Mesendoderm (in vitro differentiated cells): ENCODE measurements around the gene DERL3.

ENCODE experiments used
- DNase-seq: peaks from one replicate; pipeline ENCODE4 v3.0.0; 2013
- H2AK5ac ChIP-seq: 2 replicates; pipeline ENCODE4 v1.6.1; 2013; ENCODE audit warnings: low read length, inconsistent platforms
- H2BK120ac ChIP-seq: 2 replicates; pipeline ENCODE4 v1.6.1; 2013; ENCODE audit warnings: low read depth, mild to moderate bottlenecking, low read length, moderate library complexity, mixed read lengths
- H2BK15ac ChIP-seq: replicated peaks from 2 replicates; pipeline ENCODE4 v1.6.1; 2013; ENCODE audit warnings: low read depth, mild to moderate bottlenecking, moderate library complexity
- H2BK5ac ChIP-seq: 2 replicates; pipeline ENCODE4 v1.6.1; 2013; ENCODE audit warnings: low read length, inconsistent platforms
- H3K18ac ChIP-seq: 2 replicates; pipeline ENCODE4 v1.6.1; 2013; ENCODE audit warnings: mild to moderate bottlenecking, low read length, mixed read lengths
- H3K23ac ChIP-seq: one replicate; pipeline ENCODE4 v1.6.1; 2013; ENCODE audit warnings: low read length
- H3K27ac ChIP-seq: 2 replicates; pipeline ENCODE4 v1.5.1; 2013; ENCODE audit warnings: low read depth, mild to moderate bottlenecking, inconsistent platforms, low read length, moderate library complexity
- H3K27me3 ChIP-seq: 2 replicates; pipeline ENCODE4 v1.6.1; 2013; ENCODE audit warnings: low read length, control low read depth, mild to moderate bottlenecking, inconsistent platforms; ENCODE audit not compliant: insufficient read depth, poor library complexity
- H3K36me3 ChIP-seq: 2 replicates; pipeline ENCODE4 v1.6.1; 2013; ENCODE audit warnings: low read length, inconsistent platforms; ENCODE audit not compliant: control insufficient read depth, insufficient read depth
- H3K4ac ChIP-seq: one replicate; pipeline ENCODE4 v1.6.1; 2013; ENCODE audit warnings: low read depth, mild to moderate bottlenecking, low read length, moderate library complexity
- H3K4me1 ChIP-seq: 2 replicates; pipeline ENCODE4 v1.6.1; 2013; ENCODE audit warnings: low read depth, low read length, inconsistent platforms; ENCODE audit not compliant: control insufficient read depth
- H3K4me2 ChIP-seq: 2 replicates; pipeline ENCODE4 v1.6.1; 2013; ENCODE audit warnings: low read length
- H3K4me3 ChIP-seq: 2 replicates; pipeline ENCODE4 v1.5.1; 2013; ENCODE audit warnings: mild to moderate bottlenecking, low read length
- H3K56ac ChIP-seq: one replicate; pipeline ENCODE4 v1.6.1; 2013; ENCODE audit warnings: low read length
- H3K79me1 ChIP-seq: 2 replicates; pipeline ENCODE4 v1.6.1; 2013; ENCODE audit warnings: low read length, inconsistent platforms
- H3K79me2 ChIP-seq: 2 replicates; pipeline ENCODE4 v1.6.1; 2013; ENCODE audit warnings: mild to moderate bottlenecking, low read length; ENCODE audit not compliant: control insufficient read depth, insufficient read depth
- H3K9ac ChIP-seq: 2 replicates; pipeline ENCODE4 v1.6.1; 2013; ENCODE audit warnings: low read length, inconsistent platforms
- H4K5ac ChIP-seq: one replicate; pipeline ENCODE4 v1.6.1; 2013; ENCODE audit warnings: low read length
- H4K8ac ChIP-seq: one replicate; pipeline ENCODE4 v1.6.1; 2013; ENCODE audit warnings: low read depth, mild to moderate bottlenecking, control low read depth, low read length, moderate library complexity
- WGBS: extraction: QIAGEN DNeasy Blood & Tissue Kit; methylation state at CpG from one replicate; pipeline ENCODE4 v1.1.7; 2013; ENCODE audit warnings: low lambda C conversion rate, missing lambda C conversion rate; ENCODE audit not compliant: insufficient coverage; ENCODE audit errors: extremely low coverage; 5-methylcytosine and 5-hydroxymethylcytosine counted together

DERL3 gene

DNA sequence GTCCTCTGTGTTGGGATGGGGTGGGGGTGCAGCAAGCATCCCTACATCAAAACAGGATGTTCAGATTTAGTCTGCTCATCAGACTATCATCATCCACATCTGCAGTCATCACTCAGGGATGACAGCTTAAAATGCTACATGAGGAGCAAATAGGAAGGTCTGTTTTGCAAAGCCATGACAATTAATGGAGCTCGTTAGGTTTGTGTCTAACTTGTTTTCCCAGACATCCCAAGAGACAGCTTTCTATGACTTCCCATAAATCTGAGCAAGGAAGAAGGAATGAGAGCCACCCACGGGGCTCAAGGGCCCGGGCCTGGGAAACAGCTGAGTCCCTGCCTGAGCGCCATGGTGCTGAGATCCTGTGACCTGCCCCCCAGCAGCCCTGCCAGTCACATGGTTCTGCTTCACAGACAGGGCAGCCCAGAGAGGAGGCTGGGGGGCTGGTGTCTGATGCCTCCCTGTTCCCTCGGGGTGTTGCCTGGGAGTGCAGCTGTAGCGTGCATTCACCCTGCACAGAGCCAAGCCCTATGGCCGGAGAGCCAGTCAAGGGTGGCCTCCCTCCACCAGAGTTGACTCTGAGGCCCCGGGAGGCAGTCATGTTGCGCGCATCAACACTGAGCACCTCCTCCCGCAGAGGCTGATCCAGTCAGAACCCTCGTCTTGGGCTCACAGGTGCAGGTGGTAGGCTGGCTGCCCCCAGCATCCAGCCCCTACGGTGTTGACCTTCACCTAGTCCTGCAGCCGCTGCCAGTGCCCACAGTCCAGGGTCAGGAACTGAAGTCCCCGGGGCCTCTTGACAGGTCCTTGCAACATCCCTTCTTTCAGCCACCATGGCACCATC lies 12.1 kb downstream of the DERL3 start:
- H2AK5ac ChIP-seq = no peak overlapping the region
- no peak overlapping the region for H3K4me3 ChIP-seq
- no peak overlapping the region for H4K5ac ChIP-seq
- H2BK5ac ChIP-seq = no peak overlapping the region
- H3K4me2 ChIP-seq = no peak overlapping the region
- H3K36me3 ChIP-seq = peaks cover 19% of the 10 kb centered on the region
- H2BK15ac ChIP-seq = no peak overlapping the region
- H2BK120ac ChIP-seq = no peak overlapping the region
- no peak overlapping the region for H3K18ac ChIP-seq
- H3K56ac ChIP-seq = no peak overlapping the region
- H3K23ac ChIP-seq = no peak overlapping the region
- no peak overlapping the region for H3K4ac ChIP-seq
- no peak for DNase-seq
- H3K79me2 ChIP-seq = no peaks in the 10 kb centered on the region
- peaks cover 3% of the 10 kb centered on the region for H3K79me1 ChIP-seq
- no peaks in the 10 kb centered on the region for H3K27me3 ChIP-seq
- H3K4me1 ChIP-seq = no peaks in the 10 kb centered on the region
- no CpG with 5 or more reads among the region's 15 CpGs for WGBS
- no peak overlapping the region for H3K27ac ChIP-seq
- H3K9ac ChIP-seq = no peak overlapping the region
- no peak overlapping the region for H4K8ac ChIP-seq

- Histone ChIP-seq H3K79me1 (no peaks in the 10 kb centered on the region), H3K23ac (no peak overlapping the region), H3K36me3 (peaks cover 21% of the 10 kb centered on the region), H3K27me3 (no peaks in the 10 kb centered on the region), H2BK120ac (no peak overlapping the region), H4K5ac (no peak overlapping the region), H3K4me3 (no peak overlapping the region), H3K79me2 (no peaks in the 10 kb centered on the region), H3K4me1 (no peaks in the 10 kb centered on the region), H3K18ac (no peak overlapping the region), H2BK5ac (no peak overlapping the region), H3K9ac (no peak overlapping the region), H2BK15ac (no peak overlapping the region), H3K56ac (no peak overlapping the region), H3K4ac (no peak overlapping the region), H3K4me2 (no peak overlapping the region), H3K27ac (no peak overlapping the region), H4K8ac (no peak overlapping the region), H2AK5ac (no peak overlapping the region)
- no CpG with 5 or more reads among the region's 12 CpGs for WGBS
- DNase-seq = no peak
Measured at GRCh38 chr22:23825246-23825905, 13.4 kb downstream of the DERL3 start.

GRCh38 chr22:23824476-23825245 lies 14.1 kb downstream of the DERL3 start:
- whole genome bisulfite sequencing = no CpG with 5 or more reads among the region's 13 CpGs
- no peak overlapping the region for H2BK120ac ChIP-seq
- no peak overlapping the region for H3K56ac ChIP-seq
- H3K27me3 ChIP-seq = no peaks in the 10 kb centered on the region
- H2BK15ac ChIP-seq = no peak overlapping the region
- H3K4me1 ChIP-seq = no peaks in the 10 kb centered on the region
- no peak overlapping the region for H3K4me3 ChIP-seq
- no peaks in the 10 kb centered on the region for H3K79me1 ChIP-seq
- no peak overlapping the region for H4K5ac ChIP-seq
- no peak overlapping the region for H3K23ac ChIP-seq
- H3K4me2 ChIP-seq = no peak overlapping the region
- no peak overlapping the region for H3K4ac ChIP-seq
- H2BK5ac ChIP-seq = no peak overlapping the region
- H3K79me2 ChIP-seq = no peaks in the 10 kb centered on the region
- no peak overlapping the region for H3K18ac ChIP-seq
- H3K9ac ChIP-seq = no peak overlapping the region
- H4K8ac ChIP-seq = no peak overlapping the region
- H2AK5ac ChIP-seq = no peak overlapping the region
- H3K36me3 ChIP-seq = peaks cover 21% of the 10 kb centered on the region
- H3K27ac ChIP-seq = no peak overlapping the region
- no peak for DNase-seq

DNA sequence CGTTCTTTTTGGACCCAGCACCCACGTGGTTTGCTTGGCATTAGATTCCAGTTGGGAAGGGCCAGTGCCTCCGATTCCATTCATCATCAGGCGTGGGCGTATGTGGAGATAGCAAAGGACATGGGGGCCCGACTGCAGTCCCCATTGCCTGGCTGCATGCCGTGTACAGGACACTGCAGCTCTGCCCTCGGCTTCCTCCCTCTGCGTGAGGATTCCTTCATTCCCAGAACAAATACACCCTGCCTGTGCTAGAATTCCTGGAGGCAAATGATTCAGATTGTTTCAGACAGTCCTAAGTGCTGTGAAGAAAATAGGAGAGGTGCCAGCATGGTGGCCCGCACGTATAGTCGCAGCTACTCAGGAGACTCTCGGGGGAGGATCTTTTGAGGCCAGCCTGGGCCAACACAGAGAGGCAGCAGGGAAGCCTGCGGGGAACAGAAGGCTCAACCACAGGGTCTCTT lies 15.4 kb downstream of the DERL3 start:
- no CpG with 5 or more reads among the region's 14 CpGs for WGBS
- Histone ChIP-seq H4K5ac (no peak overlapping the region), H3K4me1 (no peaks in the 10 kb centered on the region), H3K4ac (no peak overlapping the region), H3K36me3 (peaks cover 21% of the 10 kb centered on the region), H2BK15ac (no peak overlapping the region), H2BK5ac (no peak overlapping the region), H2AK5ac (no peak overlapping the region), H3K23ac (no peak overlapping the region), H3K56ac (no peak overlapping the region), H2BK120ac (no peak overlapping the region), H3K4me3 (no peak overlapping the region), H3K27me3 (no peaks in the 10 kb centered on the region), H3K4me2 (no peak overlapping the region), H3K18ac (no peak overlapping the region), H3K79me1 (no peaks in the 10 kb centered on the region), H4K8ac (no peak overlapping the region), H3K79me2 (no peaks in the 10 kb centered on the region), H3K9ac (no peak overlapping the region), H3K27ac (no peak overlapping the region)
- no peak for DNase-seq

GRCh38 chr22:23822101-23822671 lies 16.6 kb downstream of the DERL3 start:
- Histone ChIP-seq H4K5ac (no peak overlapping the region), H3K4me1 (no peaks in the 10 kb centered on the region), H2AK5ac (no peak overlapping the region), H3K36me3 (peaks cover 21% of the 10 kb centered on the region), H4K8ac (no peak overlapping the region), H3K27ac (no peak overlapping the region), H3K4ac (no peak overlapping the region), H3K79me2 (no peaks in the 10 kb centered on the region), H3K23ac (no peak overlapping the region), H3K9ac (no peak overlapping the region), H2BK120ac (no peak overlapping the region), H2BK15ac (no peak overlapping the region), H3K4me2 (no peak overlapping the region), H3K18ac (no peak overlapping the region), H3K56ac (no peak overlapping the region), H3K79me1 (no peaks in the 10 kb centered on the region), H2BK5ac (no peak overlapping the region), H3K4me3 (no peak overlapping the region), H3K27me3 (no peaks in the 10 kb centered on the region)
- WGBS = no CpG with 5 or more reads among the region's 6 CpGs
- DNase-seq = no peak
